IMR-90 (cell line): ENCODE results near the gene MAGI1. TPM values are rescaled to one million over a fixed set of nuclear protein-coding genes. Genes with fewer than 3 reads are reported as not detected.

ENCODE experiments used
- ATAC-seq: fragments of 200-7000 bp; cut with Tn5 transposase; 2 replicates; pipeline ENCODE4 v1.9.1; 2020; ENCODE audit warnings: low read depth, mild to moderate bottlenecking, moderate library complexity
- BruUV-seq: library from RNA; stranded (reverse); fragments of 400-500 nt; replicated peaks from 2 replicates; lab custom pipeline; 2021; lab: Mats Ljungman, UMichigan
- CTCF ChIA-PET: fragments of 300-600 bp; formaldehyde crosslinking; extraction: SDS; loops from one replicate; lab custom pipeline; 2021; ENCODE audit warnings: antibody characterized with exemption; lab: Yijun Ruan, JAX
- POLR2A ChIA-PET: fragments of 300-600 bp; sonication (Branson Sonifier 250); formaldehyde crosslinking; loops from one replicate; lab custom pipeline; 2022; ENCODE audit warnings: antibody characterized with exemption; ENCODE audit not compliant: unreplicated experiment; lab: Charles Lee
- DNase-seq: peaks from one replicate; pipeline ENCODE4 v3.0.0; 2013
- H2AFZ ChIP-seq: replicated peaks from 2 replicates; pipeline ENCODE3; 2013; ENCODE audit warnings: low read length, mild to moderate bottlenecking; ENCODE audit not compliant: poor library complexity
- H2AK5ac ChIP-seq: 2 replicates; pipeline ENCODE4 v1.6.1; 2013; ENCODE audit warnings: low read depth, low read length, inconsistent platforms
- H2AK9ac ChIP-seq: replicated peaks from 2 replicates; pipeline ENCODE3; 2013; ENCODE audit warnings: mild to moderate bottlenecking, low read depth, low read length, moderate library complexity; ENCODE audit not compliant: poor library complexity
- H2BK120ac ChIP-seq: 2 replicates; pipeline ENCODE4 v1.6.1; 2013; ENCODE audit warnings: low read depth, low read length, inconsistent platforms
- H2BK15ac ChIP-seq: 3 replicates; pipeline ENCODE4 v1.6.1; 2013; ENCODE audit warnings: low read depth, low read length, inconsistent platforms
- H2BK20ac ChIP-seq: 2 replicates; pipeline ENCODE4 v1.6.1; 2013; ENCODE audit warnings: low read depth, mild to moderate bottlenecking, inconsistent platforms, low read length, moderate library complexity
- H2BK5ac ChIP-seq: 2 replicates; pipeline ENCODE4 v1.6.1; 2013; ENCODE audit warnings: mild to moderate bottlenecking, low read depth, low read length, inconsistent platforms; ENCODE audit not compliant: poor library complexity, severe bottlenecking
- H3K14ac ChIP-seq: replicated peaks from 2 replicates; pipeline ENCODE4 v1.6.1; 2013; ENCODE audit warnings: low read depth, low read length, inconsistent platforms
- H3K18ac ChIP-seq: 2 replicates; pipeline ENCODE4 v1.6.1; 2013; ENCODE audit warnings: low read depth, low read length, control low read depth
- H3K23ac ChIP-seq: 2 replicates; pipeline ENCODE4 v1.6.1; 2013; ENCODE audit warnings: low read depth, low read length, inconsistent platforms
- H3K27ac ChIP-seq: 2 replicates; pipeline ENCODE4 v1.5.1; 2013; ENCODE audit warnings: mild to moderate bottlenecking, control low read depth, low read length; ENCODE audit not compliant: insufficient read depth
- H3K27me3 ChIP-seq: 2 replicates; pipeline ENCODE4 v1.6.1; 2013; ENCODE audit warnings: low read length; ENCODE audit not compliant: control insufficient read depth, insufficient read depth
- H3K36me3 ChIP-seq: 2 replicates; pipeline ENCODE4 v1.6.1; 2013; ENCODE audit warnings: low read length, mixed read lengths; ENCODE audit not compliant: control insufficient read depth, insufficient read depth
- H3K4ac ChIP-seq: 2 replicates; pipeline ENCODE4 v1.6.1; 2013; ENCODE audit warnings: low read depth, low read length, inconsistent platforms
- H3K4me1 ChIP-seq: 2 replicates; pipeline ENCODE4 v1.6.1; 2013; ENCODE audit warnings: low read length, mixed read lengths; ENCODE audit not compliant: control insufficient read depth, insufficient read depth
- H3K4me2 ChIP-seq: 2 replicates; pipeline ENCODE4 v1.6.1; 2013; ENCODE audit warnings: low read depth, mild to moderate bottlenecking, control low read depth, low read length, moderate library complexity
- H3K4me3 ChIP-seq: 2 replicates; pipeline ENCODE4 v1.5.1; 2013; ENCODE audit warnings: low read depth, mild to moderate bottlenecking, control low read depth, low read length, moderate library complexity; ENCODE audit not compliant: insufficient read depth
- H3K56ac ChIP-seq: 2 replicates; pipeline ENCODE4 v1.6.1; 2013; ENCODE audit warnings: low read length, inconsistent platforms; ENCODE audit not compliant: insufficient read depth; ENCODE audit errors: extremely low read depth
- H3K79me1 ChIP-seq, 2 experiments: 2 replicates each; pipeline ENCODE4 v1.6.1; 2013; ENCODE audit warnings: low read length in 2 of 2, inconsistent platforms in 1 of 2, low read depth in 1 of 2
- H3K9ac ChIP-seq: 2 replicates; pipeline ENCODE4 v1.6.1; 2013; ENCODE audit warnings: low read depth, low read length, control low read depth
- H3K9me1 ChIP-seq: 2 replicates; pipeline ENCODE4 v1.6.1; 2013; ENCODE audit warnings: low read length, inconsistent platforms; ENCODE audit not compliant: insufficient read depth
- H3K9me3 ChIP-seq: 2 replicates; pipeline ENCODE4 v1.6.1; 2013; ENCODE audit warnings: low read length; ENCODE audit not compliant: control insufficient read depth, insufficient read depth
- H4K20me1 ChIP-seq: 2 replicates; pipeline ENCODE4 v1.6.1; 2013; ENCODE audit warnings: low read length, inconsistent platforms; ENCODE audit not compliant: insufficient read depth
- H4K5ac ChIP-seq: 2 replicates; pipeline ENCODE4 v1.6.1; 2013; ENCODE audit warnings: mild to moderate bottlenecking, low read depth, low read length, control low read depth
- H4K8ac ChIP-seq, 2 experiments: 2 replicates each; pipeline ENCODE4 v1.6.1; 2013; ENCODE audit warnings: low read depth in 2 of 2, low read length in 2 of 2, control low read depth in 1 of 2, inconsistent platforms in 1 of 2
- H4K91ac ChIP-seq: 2 replicates; pipeline ENCODE4 v1.6.1; 2013; ENCODE audit warnings: low read depth, low read length, inconsistent platforms; ENCODE audit not compliant: insufficient read depth
- BHLHE40 ChIP-seq: fragments of 150-350 bp; IDR thresholded peaks from 2 replicates; pipeline ENCODE4 v1.6.1; 2016; ENCODE audit warnings: mild to moderate bottlenecking, low read depth, low read length
- CEBPB ChIP-seq: IDR thresholded peaks from 2 replicates; pipeline ENCODE4 v1.6.1; 2012; ENCODE audit warnings: low read depth, low read length, improper control_type of control experiment
- CHD1 ChIP-seq: IDR thresholded peaks from 2 replicates; pipeline ENCODE4 v1.6.1; 2012; ENCODE audit warnings: low read depth, low read length, improper control_type of control experiment
- CTCF ChIP-seq: conservative IDR thresholded peaks from 2 replicates; pipeline ENCODE4 v1.5.1; 2012; ENCODE audit warnings: mild to moderate bottlenecking, low read depth, low read length, improper control_type of control experiment
- ELK1 ChIP-seq: fragments of 150-350 bp; IDR thresholded peaks from 2 replicates; pipeline ENCODE4 v1.6.1; 2016; ENCODE audit warnings: low read depth, mild to moderate bottlenecking, low read length, moderate library complexity, borderline replicate concordance
- FOS ChIP-seq: fragments of 150-350 bp; IDR thresholded peaks from 2 replicates; pipeline ENCODE4 v1.6.1; 2016; ENCODE audit warnings: low read depth, low read length
- MAFK ChIP-seq: IDR thresholded peaks from 2 replicates; pipeline ENCODE4 v1.6.1; 2012; ENCODE audit warnings: low read depth, low read length, improper control_type of control experiment
- MAZ ChIP-seq: IDR thresholded peaks from 2 replicates; pipeline ENCODE4 v1.6.1; 2012; ENCODE audit warnings: low read depth, mild to moderate bottlenecking, low read length, improper control_type of control experiment, moderate library complexity, borderline replicate concordance
- MXI1 ChIP-seq: IDR thresholded peaks from 2 replicates; pipeline ENCODE4 v1.6.1; 2012; ENCODE audit warnings: low read depth, mild to moderate bottlenecking, low read length, moderate library complexity, borderline replicate concordance
- NFE2L2 ChIP-seq: fragments of 150-350 bp; IDR thresholded peaks from 2 replicates; pipeline ENCODE4 v1.6.1; 2016; ENCODE audit warnings: low read depth, mild to moderate bottlenecking, low read length
- POLR2A ChIP-seq: IDR thresholded peaks from 2 replicates; pipeline ENCODE4 v1.6.1; 2012; ENCODE audit warnings: mild to moderate bottlenecking, low read depth, low read length
- RAD21 ChIP-seq: IDR thresholded peaks from 2 replicates; pipeline ENCODE4 v1.6.1; 2012; ENCODE audit warnings: low read length, improper control_type of control experiment
- RCOR1 ChIP-seq: IDR thresholded peaks from 2 replicates; pipeline ENCODE4 v1.6.1; 2012; ENCODE audit warnings: mild to moderate bottlenecking, low read length, improper control_type of control experiment; ENCODE audit not compliant: insufficient replicate concordance
- RFX5 ChIP-seq: IDR thresholded peaks from 2 replicates; pipeline ENCODE4 v1.8.0; 2012; ENCODE audit warnings: low read depth, mild to moderate bottlenecking, low read length, moderate library complexity
- SMC3 ChIP-seq: fragments of 150-350 bp; IDR thresholded peaks from 2 replicates; pipeline ENCODE4 v1.6.1; 2016; ENCODE audit warnings: low read depth, mild to moderate bottlenecking, antibody characterized with exemption, low read length, moderate library complexity
- WGBS, 2 experiments: methylation state at CpG; one replicate each; pipeline versions ENCODE4 v1.1.5 to v1.1.7; 2013; ENCODE audit warnings: missing lambda C conversion rate in 2 of 2; ENCODE audit not compliant: insufficient read length in 1 of 2; ENCODE audit errors: extremely low coverage in 2 of 2; 5-methylcytosine and 5-hydroxymethylcytosine counted together
- dilution Hi-C: fragments of 300-500 bp; cut with HindIII; formaldehyde crosslinking; loops from one replicate; pipeline ENCODE4 v1.14.3; 2018; ENCODE audit warnings: low sequenced_read_pairs; ENCODE audit not compliant: unreplicated experiment
- in situ Hi-C: fragments of 300-500 bp; cut with MboI; formaldehyde crosslinking; loops from 3 replicates; pipeline ENCODE4 v1.14.3; 2019; ENCODE audit warnings: low sequenced_read_pairs, inconsistent platforms, mixed read lengths
- intact Hi-C: fragments of 100-400 bp; cut with micrococcal nuclease; formaldehyde crosslinking; loops from 2 replicates; pipeline ENCODE4 v1.10.0; 2022
- polyA plus RNA-seq, 3 experiments: library from polyadenylated mRNA; depleted of rRNA; stranded (reverse); fragments of >200 nt; gene quantifications; 2 replicates each; pipeline ENCODE4 v1.2.3, GENCODE V29; 2012; ENCODE audit warnings: low replicate concordance in 1 of 3
- total RNA-seq: library from RNA; depleted of rRNA; stranded (reverse); fragments of >200 nt; gene quantifications from 2 replicates; pipeline ENCODE4 v1.2.3, GENCODE V29; 2012
- TF ChIP-seq, protein P1 (sequence below): fragments of 150-350 bp; IDR thresholded peaks from 2 replicates; pipeline ENCODE4 v1.6.1; 2017; ENCODE audit warnings: mild to moderate bottlenecking, antibody characterized with exemption, low read length, low read depth

The MAGI1 gene
- total and polyA plus RNA-seq, 2 of the 4 experiments (the other 2 are of a cell fraction) = 14.5 to 24.2 TPM

GRCh38 chr3:65402597-65402996 lies 636.1 kb downstream of the MAGI1 start:
- no peak overlapping the region for H3K23ac ChIP-seq
- no peaks in the 10 kb centered on the region for H3K9me3 ChIP-seq
- H3K36me3 ChIP-seq = no peaks in the 10 kb centered on the region
- DNase-seq = peak; percentile 93
- H3K56ac ChIP-seq = no peak overlapping the region
- H2BK15ac ChIP-seq = no peak overlapping the region
- intact Hi-C loops (no loop called here), in situ Hi-C loops (loop anchor here (25.0 kb wide), 1 partner anchor 865 kb away; no protein-coding TSS in a partner anchor), dilution Hi-C loops (no loop called here)
- 0 out of 4 replicates have a peak, but pooled peaks cover 0 to 5% of the 10 kb centered on the region in 2 experiments for H3K79me1 ChIP-seq
- 45% methylated on average over 2 of the region's 7 CpGs; no CpG with 5 or more reads in 1 of the 2 experiments for WGBS, 2 experiments
- TF ChIP-seq MAFK = peak; percentile 75
- TF ChIP-seq CHD1 = no peak
- TF ChIP-seq CTCF = peak; percentile 12; the same call in 1 of the 2 replicates
- TF ChIP-seq POLR2A = no peak
- no peak for TF ChIP-seq ELK1
- peak; percentile 46; the same call in 1 of the 2 replicates for TF ChIP-seq MAZ
- TF ChIP-seq MXI1 = peak; percentile 62; the same call in 1 of the 2 replicates
- TF ChIP-seq RCOR1 = no peak
- no peak for TF ChIP-seq NFE2L2
- no peak for TF ChIP-seq FOS
- no peak for TF ChIP-seq SMC3
- peak; percentile 26; the same call in 1 of the 2 replicates for TF ChIP-seq BHLHE40
- TF ChIP-seq RAD21 = no peak
- TF ChIP-seq, protein P1, sequence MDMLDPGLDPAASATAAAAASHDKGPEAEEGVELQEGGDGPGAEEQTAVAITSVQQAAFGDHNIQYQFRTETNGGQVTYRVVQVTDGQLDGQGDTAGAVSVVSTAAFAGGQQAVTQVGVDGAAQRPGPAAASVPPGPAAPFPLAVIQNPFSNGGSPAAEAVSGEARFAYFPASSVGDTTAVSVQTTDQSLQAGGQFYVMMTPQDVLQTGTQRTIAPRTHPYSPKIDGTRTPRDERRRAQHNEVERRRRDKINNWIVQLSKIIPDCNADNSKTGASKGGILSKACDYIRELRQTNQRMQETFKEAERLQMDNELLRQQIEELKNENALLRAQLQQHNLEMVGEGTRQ = no peak
- no peak for TF ChIP-seq RFX5
- TF ChIP-seq CEBPB = peak; percentile 92
- H3K4me3 ChIP-seq = no peak overlapping the region
- ATAC-seq = peak; percentile 88
- no peak overlapping the region for H4K91ac ChIP-seq
- peak overlapping the region; percentile 19 for H2AFZ ChIP-seq
- ChIA-PET CTCF (no interaction called here), POLR2A (no interaction called here)
- no peak overlapping the region for H4K8ac ChIP-seq
- no TSS peak for BruUV-seq
- H3K4me2 ChIP-seq = no peak overlapping the region
- H2AK5ac ChIP-seq = no peak overlapping the region
- no peaks in the 10 kb centered on the region for H3K27me3 ChIP-seq
- peaks cover 12% of the 10 kb centered on the region for H3K9me1 ChIP-seq
- no peaks in the 10 kb centered on the region for H4K20me1 ChIP-seq
- H3K4ac ChIP-seq = no peak overlapping the region
- no peak overlapping the region for H2BK20ac ChIP-seq
- peak overlapping the region; percentile 6 for H2AK9ac ChIP-seq
- H3K9ac ChIP-seq = no peak overlapping the region
- H3K4me1 ChIP-seq = peaks cover 6% of the 10 kb centered on the region
- no peak overlapping the region for H4K5ac ChIP-seq
- no peak overlapping the region for H3K14ac ChIP-seq
- no peak overlapping the region for H2BK120ac ChIP-seq
- H2BK5ac ChIP-seq = no peak overlapping the region
- no peak overlapping the region for H3K27ac ChIP-seq
- no peak overlapping the region for H3K18ac ChIP-seq
